Natural killer cell (primary cell): ENCODE results near the gene HDGFL2. TPM values are rescaled to one million over a fixed set of nuclear protein-coding genes. Genes with fewer than 3 reads are reported as not detected.

ENCODE experiments used
- ATAC-seq, 3 donors: fragments of 150-1000 bp in 2 of 3; fragments of 200-7000 bp in 1 of 3; cut with Tn5 transposase; 1 replicate in 1 of 3; 2 replicates in 2 of 3; pipeline ENCODE4 v1.10.0; 2021; ENCODE audit warnings: mild to moderate bottlenecking in 2 of 3, moderate library complexity in 2 of 3
- DNase-seq, 2 donors: peaks; one replicate each; pipeline versions ENCODE4 v3.0.0 to v3.0.0-alpha.2; 2013 to 2021; ENCODE audit warnings: mixed read lengths in 1 of 2
- H3K27ac ChIP-seq: one replicate; pipeline ENCODE4 v1.5.1; 2013; ENCODE audit warnings: mild to moderate bottlenecking, low read length
- H3K27me3 ChIP-seq: one replicate; pipeline ENCODE4 v1.6.1; 2013; ENCODE audit warnings: low read length; ENCODE audit not compliant: control insufficient read depth, insufficient read depth
- H3K36me3 ChIP-seq: one replicate; pipeline ENCODE4 v1.6.1; 2013; ENCODE audit warnings: low read length; ENCODE audit not compliant: control insufficient read depth, insufficient read depth
- H3K4me1 ChIP-seq: one replicate; pipeline ENCODE4 v1.6.1; 2013; ENCODE audit warnings: low read length; ENCODE audit not compliant: control insufficient read depth, insufficient read depth
- H3K4me3 ChIP-seq: one replicate; pipeline ENCODE4 v1.5.1; 2013; ENCODE audit warnings: low read length
- H3K9me3 ChIP-seq: one replicate; pipeline ENCODE4 v1.6.1; 2013; ENCODE audit warnings: low read length; ENCODE audit not compliant: control insufficient read depth, insufficient read depth
- H3K27ac Mint-ChIP-seq, 2 donors: one replicate each; pipeline ENCODE4 v1.8.0; 2022; ENCODE audit warnings: mild to moderate bottlenecking in 2 of 2, mixed read lengths in 2 of 2, moderate library complexity in 1 of 2
- H3K27me3 Mint-ChIP-seq, 2 donors: one replicate each; pipeline ENCODE4 v1.8.0; 2022; ENCODE audit warnings: low read depth in 2 of 2, mixed read lengths in 2 of 2
- H3K36me3 Mint-ChIP-seq: one replicate; pipeline ENCODE4 v1.8.0; 2022; ENCODE audit warnings: mixed read lengths
- H3K4me1 Mint-ChIP-seq, 2 donors: one replicate each; pipeline ENCODE4 v1.8.0; 2022; ENCODE audit warnings: mixed read lengths in 2 of 2
- H3K4me3 Mint-ChIP-seq: one replicate; pipeline ENCODE4 v1.8.0; 2022; ENCODE audit warnings: mild to moderate bottlenecking, moderate library complexity, mixed read lengths
- H3K9me3 Mint-ChIP-seq, 2 donors: one replicate each; pipeline ENCODE4 v1.8.0; 2022; ENCODE audit warnings: mixed read lengths in 2 of 2
- WGBS: methylation state at CpG from one replicate; pipeline ENCODE4 v1.1.7; 2013; ENCODE audit warnings: missing lambda C conversion rate; ENCODE audit not compliant: insufficient coverage; 5-methylcytosine and 5-hydroxymethylcytosine counted together
- intact Hi-C: fragments of 100-400 bp; cut with micrococcal nuclease; formaldehyde crosslinking; loops from one replicate; pipeline ENCODE4 v1.14.2; 2022
- total RNA-seq, 4 donors: library from RNA; stranded (reverse); fragments of 120-200 nt in 1 of 4; gene quantifications; one replicate each; pipeline versions ENCODE4 v1.2.3 to v1.2.4, GENCODE V29; 2013 to 2022
- TF ChIP-seq, protein P1 (sequence below): fragments of 200-600 bp; IDR thresholded peaks from one replicate; pipeline ENCODE4 v1.8.0; 2022; ENCODE audit warnings: antibody characterized with exemption

The HDGFL2 gene
- total RNA-seq, 3 donors from 2014 or later (not counting 1 experiment from before 2014, with no cell fraction given): 28.7 to 43.6 (median 29.8) TPM

DNA sequence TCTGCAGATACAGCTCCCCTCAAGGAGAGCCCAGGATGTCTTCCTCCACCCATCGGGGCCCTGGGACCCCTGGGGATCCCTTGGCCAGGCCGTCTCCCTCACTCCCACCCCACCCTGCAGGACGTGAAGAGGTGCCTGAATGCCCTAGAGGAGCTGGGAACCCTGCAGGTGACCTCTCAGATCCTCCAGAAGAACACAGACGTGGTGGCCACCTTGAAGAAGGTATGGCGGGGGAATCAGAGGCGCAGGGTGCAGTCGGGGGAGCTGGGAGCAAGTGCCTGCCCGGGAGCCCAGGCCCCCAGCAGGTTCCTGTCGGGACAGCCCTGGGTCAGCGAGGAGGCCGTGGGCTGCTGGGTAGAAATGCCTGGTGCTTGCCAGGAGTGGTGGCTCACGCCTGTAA, 26.6 kb downstream of the HDGFL2 start:
- no peaks in the 10 kb centered on the region for H3K27me3 Mint-ChIP-seq
- Histone ChIP-seq H3K9me3 (no peaks in the 10 kb centered on the region), H3K27ac (no peak overlapping the region), H3K4me3 (no peak overlapping the region), H3K36me3 (peaks cover 34% of the 10 kb centered on the region), H3K4me1 (no peaks in the 10 kb centered on the region), H3K27me3 (no peaks in the 10 kb centered on the region)
- whole genome bisulfite sequencing: 95% methylated on average over 12 of the region's 12 CpGs
- H3K9me3 Mint-ChIP-seq: no peaks in the 10 kb centered on the region
- no peak overlapping the region for H3K27ac Mint-ChIP-seq
- ATAC-seq: no peak
- no peaks in the 10 kb centered on the region for H3K4me1 Mint-ChIP-seq
- TF ChIP-seq, protein P1, sequence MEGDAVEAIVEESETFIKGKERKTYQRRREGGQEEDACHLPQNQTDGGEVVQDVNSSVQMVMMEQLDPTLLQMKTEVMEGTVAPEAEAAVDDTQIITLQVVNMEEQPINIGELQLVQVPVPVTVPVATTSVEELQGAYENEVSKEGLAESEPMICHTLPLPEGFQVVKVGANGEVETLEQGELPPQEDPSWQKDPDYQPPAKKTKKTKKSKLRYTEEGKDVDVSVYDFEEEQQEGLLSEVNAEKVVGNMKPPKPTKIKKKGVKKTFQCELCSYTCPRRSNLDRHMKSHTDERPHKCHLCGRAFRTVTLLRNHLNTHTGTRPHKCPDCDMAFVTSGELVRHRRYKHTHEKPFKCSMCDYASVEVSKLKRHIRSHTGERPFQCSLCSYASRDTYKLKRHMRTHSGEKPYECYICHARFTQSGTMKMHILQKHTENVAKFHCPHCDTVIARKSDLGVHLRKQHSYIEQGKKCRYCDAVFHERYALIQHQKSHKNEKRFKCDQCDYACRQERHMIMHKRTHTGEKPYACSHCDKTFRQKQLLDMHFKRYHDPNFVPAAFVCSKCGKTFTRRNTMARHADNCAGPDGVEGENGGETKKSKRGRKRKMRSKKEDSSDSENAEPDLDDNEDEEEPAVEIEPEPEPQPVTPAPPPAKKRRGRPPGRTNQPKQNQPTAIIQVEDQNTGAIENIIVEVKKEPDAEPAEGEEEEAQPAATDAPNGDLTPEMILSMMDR: no peak
- intact Hi-C loops: no loop called here
- H3K36me3 Mint-ChIP-seq: no peaks in the 10 kb centered on the region
- no peak for DNase-seq
- H3K4me3 Mint-ChIP-seq: no peak overlapping the region

DNA sequence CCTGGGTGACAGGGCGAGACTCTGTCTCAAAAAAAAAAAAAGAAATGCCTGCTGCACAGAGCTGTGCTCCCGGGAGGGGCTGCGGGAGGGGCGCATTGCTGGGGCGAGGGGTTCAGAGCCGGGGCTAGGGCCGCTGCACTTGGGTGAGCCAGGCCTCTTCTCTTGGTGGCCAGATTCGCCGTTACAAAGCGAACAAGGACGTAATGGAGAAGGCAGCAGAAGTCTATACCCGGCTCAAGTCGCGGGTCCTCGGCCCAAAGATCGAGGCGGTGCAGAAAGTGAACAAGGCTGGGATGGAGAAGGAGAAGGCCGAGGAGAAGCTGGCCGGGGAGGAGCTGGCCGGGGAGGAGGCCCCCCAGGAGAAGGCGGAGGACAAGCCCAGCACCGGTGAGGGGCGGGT, 27.2 kb downstream of the HDGFL2 start:
- TF ChIP-seq, protein P1: no peak
- ATAC-seq (no peak), DNase-seq (no peak)
- Mint-ChIP-seq H3K27ac (no peak overlapping the region), H3K9me3 (no peaks in the 10 kb centered on the region), H3K4me1 (no peaks in the 10 kb centered on the region), H3K27me3 (no peaks in the 10 kb centered on the region), H3K36me3 (no peaks in the 10 kb centered on the region), H3K4me3 (no peak overlapping the region)
- H3K27ac ChIP-seq: no peak overlapping the region
- H3K9me3 ChIP-seq: no peaks in the 10 kb centered on the region
- no peak overlapping the region for H3K4me3 ChIP-seq
- peaks cover 30% of the 10 kb centered on the region for H3K36me3 ChIP-seq
- H3K4me1 ChIP-seq: no peaks in the 10 kb centered on the region
- intact Hi-C loops: no loop called here
- 97% methylated on average over 23 of the region's 23 CpGs for WGBS
- H3K27me3 ChIP-seq: no peaks in the 10 kb centered on the region

DNA sequence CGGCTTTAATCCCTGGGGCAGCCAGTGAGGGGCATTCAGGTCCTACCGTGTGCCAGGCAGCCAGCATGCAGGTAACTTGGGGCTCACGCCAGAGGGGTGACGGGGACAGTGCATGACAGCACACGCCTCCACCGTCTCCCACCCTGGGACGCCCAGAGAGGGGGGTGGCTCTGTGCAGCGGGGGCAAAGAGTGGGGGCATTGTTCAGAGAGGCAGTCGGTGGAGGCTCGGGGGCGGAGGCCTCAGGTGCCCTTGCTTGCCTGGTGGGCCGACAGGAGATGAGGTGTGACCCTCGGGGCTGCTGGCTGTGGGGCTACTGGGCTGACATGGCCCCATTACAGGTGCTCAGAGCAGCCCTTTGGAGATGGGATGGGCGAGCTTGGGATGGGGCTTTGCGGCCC, 27.8 kb downstream of the HDGFL2 start:
- H3K36me3 Mint-ChIP-seq: no peaks in the 10 kb centered on the region
- H3K27ac Mint-ChIP-seq: no peak overlapping the region
- H3K4me1 Mint-ChIP-seq: no peaks in the 10 kb centered on the region
- TF ChIP-seq, protein P1: no peak
- ATAC-seq: no peak
- DNase-seq: no peak
- H3K27ac ChIP-seq: no peak overlapping the region
- no peak overlapping the region for H3K4me3 ChIP-seq
- no peaks in the 10 kb centered on the region for H3K9me3 Mint-ChIP-seq
- no peak overlapping the region for H3K4me3 Mint-ChIP-seq
- H3K9me3 ChIP-seq: no peaks in the 10 kb centered on the region
- intact Hi-C loops: no loop called here
- no peaks in the 10 kb centered on the region for H3K27me3 ChIP-seq
- H3K4me1 ChIP-seq: no peaks in the 10 kb centered on the region
- WGBS: 98% methylated on average over 15 of the region's 15 CpGs
- no peaks in the 10 kb centered on the region for H3K27me3 Mint-ChIP-seq
- peaks cover 27% of the 10 kb centered on the region for H3K36me3 ChIP-seq

DNA sequence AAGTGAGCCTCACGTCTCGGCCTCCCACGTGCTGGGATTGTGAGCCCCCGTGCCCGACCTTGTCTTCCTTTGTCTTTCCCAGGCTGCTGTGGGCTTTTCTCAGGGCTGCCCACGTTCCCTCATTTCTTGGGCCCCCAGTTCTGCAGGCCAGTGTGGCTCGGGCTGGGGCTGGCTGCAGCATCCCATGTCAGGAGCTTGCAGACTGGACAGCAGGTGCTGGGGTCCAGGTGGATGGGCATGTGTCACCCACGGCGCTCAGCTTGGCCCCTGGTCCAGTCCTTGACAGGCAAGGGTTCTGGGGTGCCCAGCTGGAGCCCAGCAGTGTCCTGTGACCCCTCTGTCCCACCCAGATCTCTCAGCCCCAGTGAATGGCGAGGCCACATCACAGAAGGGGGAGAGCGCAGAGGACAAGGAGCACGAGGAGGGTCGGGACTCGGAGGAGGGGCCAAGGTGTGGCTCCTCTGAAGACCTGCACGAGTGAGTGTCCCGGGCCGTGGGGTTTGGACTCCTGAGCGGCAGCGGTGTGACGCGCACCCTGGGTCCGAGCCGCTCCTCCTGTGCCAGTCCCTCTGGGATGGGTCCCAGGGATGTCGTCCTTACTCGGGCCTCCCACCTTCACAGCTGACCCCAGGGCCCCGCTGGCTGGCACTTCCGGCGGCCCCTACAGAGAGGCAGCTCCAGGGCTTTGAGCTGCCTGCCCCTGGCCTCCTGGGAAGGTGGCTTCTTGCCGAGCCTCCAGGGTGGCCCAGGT, 28.9 kb downstream of the HDGFL2 start:
- TF ChIP-seq, protein P1: no peak
- no peaks in the 10 kb centered on the region for H3K9me3 Mint-ChIP-seq
- 95% methylated on average over 29 of the region's 29 CpGs for WGBS
- H3K4me3 Mint-ChIP-seq: no peak overlapping the region
- Histone ChIP-seq H3K36me3 (peaks cover 21% of the 10 kb centered on the region), H3K4me1 (no peaks in the 10 kb centered on the region), H3K9me3 (no peaks in the 10 kb centered on the region), H3K4me3 (no peak overlapping the region), H3K27me3 (no peaks in the 10 kb centered on the region), H3K27ac (no peak overlapping the region)
- H3K27me3 Mint-ChIP-seq: no peaks in the 10 kb centered on the region
- intact Hi-C loops: no loop called here
- H3K4me1 Mint-ChIP-seq: peaks cover 0 to 5% of the 10 kb centered on the region in 2 donors
- ATAC-seq (no peak), DNase-seq (no peak)
- H3K36me3 Mint-ChIP-seq: no peaks in the 10 kb centered on the region
- no peak overlapping the region for H3K27ac Mint-ChIP-seq
